ENCODE data around the gene TGFA. TPM values are rescaled to one million over a fixed set of nuclear protein-coding genes. Genes with fewer than 3 reads are reported as not detected.

The TGFA gene
- total RNA-seq, 2 donors from 2014 or later, result 1.1 to 1.9 TPM

DNA sequence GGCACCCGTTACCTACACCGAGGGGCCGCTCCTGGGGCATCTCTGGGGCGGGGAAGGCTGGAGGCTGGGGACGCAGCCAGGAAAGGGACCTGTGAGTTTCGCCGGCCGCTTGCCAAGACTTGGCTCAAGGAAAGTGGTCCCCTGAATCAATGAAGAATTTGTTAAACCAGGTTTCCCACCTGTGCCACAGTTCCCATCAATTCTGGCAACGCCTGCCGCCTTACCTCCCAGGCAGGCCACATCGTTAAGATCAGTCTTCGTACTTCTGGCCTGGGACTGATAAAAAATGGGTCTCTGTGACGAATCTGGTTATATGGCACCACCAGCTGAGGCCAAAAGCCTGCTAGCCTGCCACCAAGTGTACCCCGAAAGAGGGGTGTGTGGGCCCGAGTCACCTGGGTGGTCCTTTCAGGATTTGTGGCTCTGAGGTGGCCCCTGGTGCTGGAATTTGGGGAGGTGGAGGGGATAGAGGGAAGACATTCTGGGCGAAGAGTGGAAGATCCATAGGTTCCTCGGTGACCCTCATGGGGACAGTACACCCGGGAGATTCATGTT lies 789 bp upstream of the TGFA start:
- no peak for DNase-seq (ENCODE audit: low spot score)
- Histone ChIP-seq H3K36me3 (no peaks in the 10 kb centered on the region), H3K27ac (no peak overlapping the region), H3K9me3 (no peaks in the 10 kb centered on the region), H3K27me3 (replicated peaks; ENCODE audit: insufficient read depth) (no peaks in the 10 kb centered on the region), H3K4me1 (ENCODE audit: control insufficient read depth in 1 of 2, low read depth in 2 of 2) (peaks cover 3 to 19% of the 10 kb centered on the region in 2 donors), H3K4me3 (peak overlapping the region; percentile 86)
- no peak for ATAC-seq (ENCODE audit: insufficient number of reproducible peaks, low FRiP score, low read depth)
- TF ChIP-seq, protein P1, sequence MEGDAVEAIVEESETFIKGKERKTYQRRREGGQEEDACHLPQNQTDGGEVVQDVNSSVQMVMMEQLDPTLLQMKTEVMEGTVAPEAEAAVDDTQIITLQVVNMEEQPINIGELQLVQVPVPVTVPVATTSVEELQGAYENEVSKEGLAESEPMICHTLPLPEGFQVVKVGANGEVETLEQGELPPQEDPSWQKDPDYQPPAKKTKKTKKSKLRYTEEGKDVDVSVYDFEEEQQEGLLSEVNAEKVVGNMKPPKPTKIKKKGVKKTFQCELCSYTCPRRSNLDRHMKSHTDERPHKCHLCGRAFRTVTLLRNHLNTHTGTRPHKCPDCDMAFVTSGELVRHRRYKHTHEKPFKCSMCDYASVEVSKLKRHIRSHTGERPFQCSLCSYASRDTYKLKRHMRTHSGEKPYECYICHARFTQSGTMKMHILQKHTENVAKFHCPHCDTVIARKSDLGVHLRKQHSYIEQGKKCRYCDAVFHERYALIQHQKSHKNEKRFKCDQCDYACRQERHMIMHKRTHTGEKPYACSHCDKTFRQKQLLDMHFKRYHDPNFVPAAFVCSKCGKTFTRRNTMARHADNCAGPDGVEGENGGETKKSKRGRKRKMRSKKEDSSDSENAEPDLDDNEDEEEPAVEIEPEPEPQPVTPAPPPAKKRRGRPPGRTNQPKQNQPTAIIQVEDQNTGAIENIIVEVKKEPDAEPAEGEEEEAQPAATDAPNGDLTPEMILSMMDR (IDR thresholded peaks at IDR 0.05), result no peak

DNA sequence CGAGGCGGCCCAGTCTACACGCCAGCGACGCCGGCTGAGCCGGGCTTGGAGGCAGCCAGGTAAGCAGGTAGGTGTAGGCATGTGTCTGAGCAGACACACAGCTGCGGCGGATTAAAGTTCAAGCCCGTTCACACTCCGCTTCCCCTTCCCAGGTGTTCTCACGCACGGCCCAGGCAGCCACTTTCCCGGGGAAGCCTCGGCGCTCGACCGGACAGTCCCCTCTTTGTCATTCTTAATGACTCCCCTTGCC lies 367 bp downstream of the TGFA start:
- H3K9me3 ChIP-seq, result no peaks in the 10 kb centered on the region
- no peaks in the 10 kb centered on the region for H3K27me3 ChIP-seq (replicated peaks; ENCODE audit: insufficient read depth)
- TF ChIP-seq, protein P1 (IDR thresholded peaks at IDR 0.05), result no peak
- ATAC-seq (ENCODE audit: insufficient number of reproducible peaks, low FRiP score, low read depth), result no peak
- H3K4me1 ChIP-seq (ENCODE audit: control insufficient read depth in 1 of 2, low read depth in 2 of 2), result peaks cover 3 to 19% of the 10 kb centered on the region in 2 donors
- H3K27ac ChIP-seq, result no peak overlapping the region
- H3K4me3 ChIP-seq, result peak overlapping the region; percentile 86
- DNase-seq (ENCODE audit: low spot score), result no peak
- no peaks in the 10 kb centered on the region for H3K36me3 ChIP-seq

DNA sequence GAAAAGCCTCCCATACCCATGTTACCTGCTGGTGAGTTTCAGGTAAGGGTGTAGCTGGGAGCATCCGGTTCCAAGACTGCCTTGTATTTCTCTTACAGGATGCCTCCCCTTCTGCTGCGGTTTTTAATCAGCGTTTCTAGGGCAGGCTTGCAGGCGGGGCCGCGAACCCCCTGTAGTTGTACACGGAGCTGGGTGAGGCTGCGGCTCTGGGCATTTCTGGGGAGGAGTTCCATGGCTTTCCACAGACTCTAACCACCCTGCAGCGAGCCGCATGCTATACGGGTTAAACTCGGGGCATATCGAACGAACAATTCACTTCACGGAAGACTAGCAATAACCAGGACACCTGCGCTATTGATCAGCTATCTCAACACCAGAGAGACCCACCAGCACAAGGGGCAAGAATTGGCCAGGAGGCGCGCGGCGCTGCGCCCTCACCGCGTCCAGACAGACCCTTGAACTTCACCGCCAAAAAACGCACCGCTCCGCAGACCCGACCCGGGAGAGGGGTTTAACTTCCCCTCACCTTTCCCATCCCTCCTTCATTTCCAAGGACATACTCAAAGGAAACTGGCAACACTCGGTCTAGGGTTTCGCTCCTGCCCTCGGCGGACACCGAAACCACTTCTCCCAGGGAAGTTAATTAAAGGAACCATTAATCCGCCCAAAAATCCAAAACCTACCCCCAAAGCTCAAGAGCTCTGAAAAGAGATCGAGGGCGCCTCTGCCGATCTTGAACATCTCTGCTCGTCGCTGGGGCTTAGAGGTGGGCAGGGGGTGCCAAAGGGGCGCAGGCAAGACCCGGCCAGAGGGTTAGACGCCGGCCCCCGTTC lies 909 bp downstream of the TGFA start:
- no peak overlapping the region for H3K27ac ChIP-seq

DNA sequence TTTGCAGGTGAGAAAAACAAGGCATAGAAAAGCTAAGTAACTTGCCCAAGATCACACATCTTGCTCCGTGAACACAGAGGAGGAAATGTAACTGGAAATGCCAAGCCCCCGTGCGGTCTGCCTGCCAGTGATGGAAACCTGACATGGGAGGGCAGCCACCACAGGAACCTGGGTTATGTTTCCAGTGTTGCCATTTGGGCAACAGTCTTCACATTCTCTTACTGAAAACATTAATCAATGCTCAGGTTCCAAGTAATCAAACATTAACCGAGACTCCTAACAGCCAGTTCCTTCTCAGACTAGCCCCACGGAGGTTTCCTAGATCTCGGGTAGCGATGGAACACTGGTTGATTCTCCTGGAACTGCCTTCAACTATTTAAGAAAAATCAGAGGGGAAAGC lies 2.5 kb downstream of the TGFA start:
- TF ChIP-seq, protein P1 (IDR thresholded peaks at IDR 0.05), result no peak
- ATAC-seq (ENCODE audit: insufficient number of reproducible peaks, low FRiP score, low read depth) (no peak), DNase-seq (ENCODE audit: low spot score) (no peak)
- H3K9me3 ChIP-seq, result no peaks in the 10 kb centered on the region
- no peak overlapping the region for H3K4me3 ChIP-seq
- peaks cover 3 to 19% of the 10 kb centered on the region in 2 donors for H3K4me1 ChIP-seq (ENCODE audit: control insufficient read depth in 1 of 2, low read depth in 2 of 2)
- H3K27me3 ChIP-seq (replicated peaks; ENCODE audit: insufficient read depth), result no peaks in the 10 kb centered on the region
- H3K36me3 ChIP-seq, result no peaks in the 10 kb centered on the region
- no peak overlapping the region for H3K27ac ChIP-seq

More for the DNA sequence above, 909 bp downstream of the TGFA start:
- H3K4me1 ChIP-seq (ENCODE audit: control insufficient read depth in 1 of 2, low read depth in 2 of 2), result peaks cover 3 to 19% of the 10 kb centered on the region in 2 donors
- peak overlapping the region; percentile 86 for H3K4me3 ChIP-seq
- H3K9me3 ChIP-seq, result no peaks in the 10 kb centered on the region
- no peaks in the 10 kb centered on the region for H3K27me3 ChIP-seq (replicated peaks; ENCODE audit: insufficient read depth)
- no peaks in the 10 kb centered on the region for H3K36me3 ChIP-seq
- TF ChIP-seq, protein P1 (IDR thresholded peaks at IDR 0.05), result no peak
- DNase-seq (ENCODE audit: low spot score) (no peak), ATAC-seq (ENCODE audit: insufficient number of reproducible peaks, low FRiP score, low read depth) (no peak)

DNA sequence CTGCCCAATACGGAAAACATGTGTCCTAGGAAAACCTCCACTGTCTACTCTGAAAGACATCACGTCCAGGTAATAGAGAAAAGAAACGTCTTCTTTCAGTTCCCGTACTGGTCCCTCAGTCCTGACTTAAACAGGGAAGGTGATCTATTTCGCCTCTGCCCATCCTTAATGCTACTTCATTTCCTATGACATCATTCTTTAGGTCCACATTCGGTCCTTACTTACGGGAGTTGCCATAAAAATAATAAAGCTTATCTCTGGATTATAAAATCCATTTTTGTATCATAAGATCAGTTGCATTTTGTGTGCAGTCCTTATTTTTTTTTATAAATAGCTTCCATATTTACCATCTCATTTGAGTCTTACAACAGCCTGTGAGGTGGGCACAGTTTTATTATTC lies 3.7 kb downstream of the TGFA start:
- Histone ChIP-seq H3K27me3 (replicated peaks; ENCODE audit: insufficient read depth) (no peaks in the 10 kb centered on the region), H3K27ac (no peak overlapping the region), H3K4me1 (ENCODE audit: control insufficient read depth in 1 of 2, low read depth in 2 of 2) (peaks cover 3 to 19% of the 10 kb centered on the region in 2 donors), H3K4me3 (no peak overlapping the region), H3K9me3 (no peaks in the 10 kb centered on the region), H3K36me3 (no peaks in the 10 kb centered on the region)
- ATAC-seq (ENCODE audit: insufficient number of reproducible peaks, low FRiP score, low read depth) (no peak), DNase-seq (ENCODE audit: low spot score) (no peak)
- TF ChIP-seq, protein P1 (IDR thresholded peaks at IDR 0.05), result no peak

Measured in thoracic aorta (tissue), 2 donors.